ENCODE measurements around the gene APBA2.

- TF ChIP-seq CTCF (IDR thresholded peaks at IDR 0.05; ENCODE audit: borderline replicate concordance, extremely low read depth, low read length, poor library complexity, severe bottlenecking): no peak
- no peak for TF ChIP-seq EZH2 (IDR thresholded peaks at IDR 0.05; ENCODE audit: borderline replicate concordance, low read depth, low read length, severe bottlenecking)
These were observed 213.5 kb downstream of the APBA2 start for GRCh38 chr15:29099131-29099880.

Data from DND-41 (cell line).